PC-9 (cell line): ENCODE data around the gene CTDNEP1.

Experiments
- CTCF ChIP-seq: fragments of 200-600 bp; sonication (generic); conservative IDR thresholded peaks from 2 replicates; pipeline ENCODE4 v1.6.1; 2017; ENCODE audit warnings: mixed run types, antibody characterized with exemption, mild to moderate bottlenecking, moderate library complexity
- EZH2 ChIP-seq: fragments of 200-600 bp; sonication (generic); IDR thresholded peaks from 2 replicates; pipeline ENCODE4 v1.8.0; 2017; ENCODE audit warnings: antibody characterized with exemption, low read depth

GRCh38 chr17:7241783-7242716 lies 9.5 kb downstream of the CTDNEP1 start, which contains the start of gene GABARAP:
- TF ChIP-seq CTCF (no peak; the same call in 1 of the 2 replicates), EZH2 (no peak)
